IMR-90 (cell line): ENCODE data around the gene MAGED1. TPM values are rescaled to one million over a fixed set of nuclear protein-coding genes. Genes with fewer than 3 reads are reported as not detected.

Experiments used
- ATAC-seq: fragments of 200-7000 bp; cut with Tn5 transposase; 2 replicates; pipeline ENCODE4 v1.9.1; 2020; ENCODE audit warnings: low read depth, mild to moderate bottlenecking, moderate library complexity
- BruUV-seq: library from RNA; stranded (reverse); fragments of 400-500 nt; replicated peaks from 2 replicates; lab custom pipeline; 2021; lab: Mats Ljungman, UMichigan
- CTCF ChIA-PET: fragments of 300-600 bp; formaldehyde crosslinking; extraction: SDS; loops from one replicate; lab custom pipeline; 2021; ENCODE audit warnings: antibody characterized with exemption; lab: Yijun Ruan, JAX
- POLR2A ChIA-PET: fragments of 300-600 bp; sonication (Branson Sonifier 250); formaldehyde crosslinking; loops from one replicate; lab custom pipeline; 2022; ENCODE audit warnings: antibody characterized with exemption; ENCODE audit not compliant: unreplicated experiment; lab: Charles Lee
- DNase-seq: peaks from one replicate; pipeline ENCODE4 v3.0.0; 2013
- H2AFZ ChIP-seq: replicated peaks from 2 replicates; pipeline ENCODE3; 2013; ENCODE audit warnings: low read length, mild to moderate bottlenecking; ENCODE audit not compliant: poor library complexity
- H2AK5ac ChIP-seq: 2 replicates; pipeline ENCODE4 v1.6.1; 2013; ENCODE audit warnings: low read depth, low read length, inconsistent platforms
- H2AK9ac ChIP-seq: replicated peaks from 2 replicates; pipeline ENCODE3; 2013; ENCODE audit warnings: mild to moderate bottlenecking, low read depth, low read length, moderate library complexity; ENCODE audit not compliant: poor library complexity
- H2BK120ac ChIP-seq: 2 replicates; pipeline ENCODE4 v1.6.1; 2013; ENCODE audit warnings: low read depth, low read length, inconsistent platforms
- H2BK15ac ChIP-seq: 3 replicates; pipeline ENCODE4 v1.6.1; 2013; ENCODE audit warnings: low read depth, low read length, inconsistent platforms
- H2BK20ac ChIP-seq: 2 replicates; pipeline ENCODE4 v1.6.1; 2013; ENCODE audit warnings: low read depth, mild to moderate bottlenecking, inconsistent platforms, low read length, moderate library complexity
- H2BK5ac ChIP-seq: 2 replicates; pipeline ENCODE4 v1.6.1; 2013; ENCODE audit warnings: mild to moderate bottlenecking, low read depth, low read length, inconsistent platforms; ENCODE audit not compliant: poor library complexity, severe bottlenecking
- H3K14ac ChIP-seq: replicated peaks from 2 replicates; pipeline ENCODE4 v1.6.1; 2013; ENCODE audit warnings: low read depth, low read length, inconsistent platforms
- H3K18ac ChIP-seq: 2 replicates; pipeline ENCODE4 v1.6.1; 2013; ENCODE audit warnings: low read depth, low read length, control low read depth
- H3K23ac ChIP-seq: 2 replicates; pipeline ENCODE4 v1.6.1; 2013; ENCODE audit warnings: low read depth, low read length, inconsistent platforms
- H3K27ac ChIP-seq: 2 replicates; pipeline ENCODE4 v1.5.1; 2013; ENCODE audit warnings: mild to moderate bottlenecking, control low read depth, low read length; ENCODE audit not compliant: insufficient read depth
- H3K27me3 ChIP-seq: 2 replicates; pipeline ENCODE4 v1.6.1; 2013; ENCODE audit warnings: low read length; ENCODE audit not compliant: control insufficient read depth, insufficient read depth
- H3K36me3 ChIP-seq: 2 replicates; pipeline ENCODE4 v1.6.1; 2013; ENCODE audit warnings: low read length, mixed read lengths; ENCODE audit not compliant: control insufficient read depth, insufficient read depth
- H3K4ac ChIP-seq: 2 replicates; pipeline ENCODE4 v1.6.1; 2013; ENCODE audit warnings: low read depth, low read length, inconsistent platforms
- H3K4me1 ChIP-seq: 2 replicates; pipeline ENCODE4 v1.6.1; 2013; ENCODE audit warnings: low read length, mixed read lengths; ENCODE audit not compliant: control insufficient read depth, insufficient read depth
- H3K4me2 ChIP-seq: 2 replicates; pipeline ENCODE4 v1.6.1; 2013; ENCODE audit warnings: low read depth, mild to moderate bottlenecking, control low read depth, low read length, moderate library complexity
- H3K4me3 ChIP-seq: 2 replicates; pipeline ENCODE4 v1.5.1; 2013; ENCODE audit warnings: low read depth, mild to moderate bottlenecking, control low read depth, low read length, moderate library complexity; ENCODE audit not compliant: insufficient read depth
- H3K56ac ChIP-seq: 2 replicates; pipeline ENCODE4 v1.6.1; 2013; ENCODE audit warnings: low read length, inconsistent platforms; ENCODE audit not compliant: insufficient read depth; ENCODE audit errors: extremely low read depth
- H3K79me1 ChIP-seq, 2 experiments: 2 replicates each; pipeline ENCODE4 v1.6.1; 2013; ENCODE audit warnings: low read length in 2 of 2, inconsistent platforms in 1 of 2, low read depth in 1 of 2
- H3K9ac ChIP-seq: 2 replicates; pipeline ENCODE4 v1.6.1; 2013; ENCODE audit warnings: low read depth, low read length, control low read depth
- H3K9me1 ChIP-seq: 2 replicates; pipeline ENCODE4 v1.6.1; 2013; ENCODE audit warnings: low read length, inconsistent platforms; ENCODE audit not compliant: insufficient read depth
- H3K9me3 ChIP-seq: 2 replicates; pipeline ENCODE4 v1.6.1; 2013; ENCODE audit warnings: low read length; ENCODE audit not compliant: control insufficient read depth, insufficient read depth
- H4K20me1 ChIP-seq: 2 replicates; pipeline ENCODE4 v1.6.1; 2013; ENCODE audit warnings: low read length, inconsistent platforms; ENCODE audit not compliant: insufficient read depth
- H4K5ac ChIP-seq: 2 replicates; pipeline ENCODE4 v1.6.1; 2013; ENCODE audit warnings: mild to moderate bottlenecking, low read depth, low read length, control low read depth
- H4K8ac ChIP-seq, 2 experiments: 2 replicates each; pipeline ENCODE4 v1.6.1; 2013; ENCODE audit warnings: low read depth in 2 of 2, low read length in 2 of 2, control low read depth in 1 of 2, inconsistent platforms in 1 of 2
- H4K91ac ChIP-seq: 2 replicates; pipeline ENCODE4 v1.6.1; 2013; ENCODE audit warnings: low read depth, low read length, inconsistent platforms; ENCODE audit not compliant: insufficient read depth
- BHLHE40 ChIP-seq: fragments of 150-350 bp; IDR thresholded peaks from 2 replicates; pipeline ENCODE4 v1.6.1; 2016; ENCODE audit warnings: mild to moderate bottlenecking, low read depth, low read length
- CEBPB ChIP-seq: IDR thresholded peaks from 2 replicates; pipeline ENCODE4 v1.6.1; 2012; ENCODE audit warnings: low read depth, low read length, improper control_type of control experiment
- CHD1 ChIP-seq: IDR thresholded peaks from 2 replicates; pipeline ENCODE4 v1.6.1; 2012; ENCODE audit warnings: low read depth, low read length, improper control_type of control experiment
- FOS ChIP-seq: fragments of 150-350 bp; IDR thresholded peaks from 2 replicates; pipeline ENCODE4 v1.6.1; 2016; ENCODE audit warnings: low read depth, low read length
- MAFK ChIP-seq: IDR thresholded peaks from 2 replicates; pipeline ENCODE4 v1.6.1; 2012; ENCODE audit warnings: low read depth, low read length, improper control_type of control experiment
- MAZ ChIP-seq: IDR thresholded peaks from 2 replicates; pipeline ENCODE4 v1.6.1; 2012; ENCODE audit warnings: low read depth, mild to moderate bottlenecking, low read length, improper control_type of control experiment, moderate library complexity, borderline replicate concordance
- MXI1 ChIP-seq: IDR thresholded peaks from 2 replicates; pipeline ENCODE4 v1.6.1; 2012; ENCODE audit warnings: low read depth, mild to moderate bottlenecking, low read length, moderate library complexity, borderline replicate concordance
- NFE2L2 ChIP-seq: fragments of 150-350 bp; IDR thresholded peaks from 2 replicates; pipeline ENCODE4 v1.6.1; 2016; ENCODE audit warnings: low read depth, mild to moderate bottlenecking, low read length
- POLR2A ChIP-seq: IDR thresholded peaks from 2 replicates; pipeline ENCODE4 v1.6.1; 2012; ENCODE audit warnings: mild to moderate bottlenecking, low read depth, low read length
- USF2 ChIP-seq: fragments of 150-350 bp; IDR thresholded peaks from 2 replicates; pipeline ENCODE4 v1.6.1; 2017; ENCODE audit warnings: mild to moderate bottlenecking, antibody characterized with exemption, low read length, low read depth
- WGBS, 2 experiments: methylation state at CpG; one replicate each; pipeline versions ENCODE4 v1.1.5 to v1.1.7; 2013; ENCODE audit warnings: missing lambda C conversion rate in 2 of 2; ENCODE audit not compliant: insufficient read length in 1 of 2; ENCODE audit errors: extremely low coverage in 2 of 2; 5-methylcytosine and 5-hydroxymethylcytosine counted together
- dilution Hi-C: fragments of 300-500 bp; cut with HindIII; formaldehyde crosslinking; loops from one replicate; pipeline ENCODE4 v1.14.3; 2018; ENCODE audit warnings: low sequenced_read_pairs; ENCODE audit not compliant: unreplicated experiment
- in situ Hi-C: fragments of 300-500 bp; cut with MboI; formaldehyde crosslinking; loops from 3 replicates; pipeline ENCODE4 v1.14.3; 2019; ENCODE audit warnings: low sequenced_read_pairs, inconsistent platforms, mixed read lengths
- intact Hi-C: fragments of 100-400 bp; cut with micrococcal nuclease; formaldehyde crosslinking; loops from 2 replicates; pipeline ENCODE4 v1.10.0; 2022
- polyA plus RNA-seq, 3 experiments: library from polyadenylated mRNA; depleted of rRNA; stranded (reverse); fragments of >200 nt; gene quantifications; 2 replicates each; pipeline ENCODE4 v1.2.3, GENCODE V29; 2012; ENCODE audit warnings: low replicate concordance in 1 of 3
- total RNA-seq: library from RNA; depleted of rRNA; stranded (reverse); fragments of >200 nt; gene quantifications from 2 replicates; pipeline ENCODE4 v1.2.3, GENCODE V29; 2012

The MAGED1 gene
- total and polyA plus RNA-seq, 2 of the 4 experiments (the other 2 are of a cell fraction) = 484 to 552 TPM

GRCh38 chrX:51862920-51863319 lies 30.5 kb upstream of the MAGED1 start:
- no peak for ATAC-seq

More at GRCh38 chrX:51862920-51863319, 30.5 kb upstream of the MAGED1 start:
- ChIA-PET POLR2A (no interaction called here), CTCF (no interaction called here)
- Histone ChIP-seq H4K8ac (no peak overlapping the region), H4K5ac (no peak overlapping the region), H3K14ac (no peak overlapping the region), H2AK5ac (no peak overlapping the region), H3K18ac (no peak overlapping the region), H2BK120ac (no peak overlapping the region), H3K27me3 (no peaks in the 10 kb centered on the region), H2BK15ac (no peak overlapping the region), H3K9ac (no peak overlapping the region), H3K4me1 (peaks cover 2% of the 10 kb centered on the region; the same call in 1 of the 2 replicates), H2AFZ (no peak overlapping the region), H3K79me1 (no peaks in the 10 kb centered on the region; a peak in 1 of 4 replicates), H4K20me1 (no peaks in the 10 kb centered on the region; the same call in 1 of the 2 replicates), H3K4ac (no peak overlapping the region), H3K36me3 (no peaks in the 10 kb centered on the region), H3K9me1 (no peaks in the 10 kb centered on the region), H2BK20ac (no peak overlapping the region), H3K27ac (no peak overlapping the region), H3K4me2 (no peak overlapping the region), H3K4me3 (no peak overlapping the region), H4K91ac (no peak overlapping the region), H2AK9ac (no peak overlapping the region), H3K9me3 (no peaks in the 10 kb centered on the region), H3K56ac (no peak overlapping the region), H2BK5ac (no peak overlapping the region), H3K23ac (no peak overlapping the region)
- WGBS, 2 experiments = no CpG with 5 or more reads among the region's 1 CpG
- TF ChIP-seq MXI1 (no peak), POLR2A (no peak), USF2 (no peak), FOS (no peak), CHD1 (no peak), CEBPB (no peak), NFE2L2 (no peak), MAFK (no peak), MAZ (no peak), BHLHE40 (no peak)
- DNase-seq = no peak
- BruUV-seq = no TSS peak
- in situ Hi-C loops = no loop called here
- intact Hi-C loops = loop anchor here (10.0 kb wide), 1 partner anchor 248 kb away; the partner anchor contains the start of gene CENPVL3
- dilution Hi-C loops = no loop called here
